ENCODE measurements around the gene PRR5L.

DNA sequence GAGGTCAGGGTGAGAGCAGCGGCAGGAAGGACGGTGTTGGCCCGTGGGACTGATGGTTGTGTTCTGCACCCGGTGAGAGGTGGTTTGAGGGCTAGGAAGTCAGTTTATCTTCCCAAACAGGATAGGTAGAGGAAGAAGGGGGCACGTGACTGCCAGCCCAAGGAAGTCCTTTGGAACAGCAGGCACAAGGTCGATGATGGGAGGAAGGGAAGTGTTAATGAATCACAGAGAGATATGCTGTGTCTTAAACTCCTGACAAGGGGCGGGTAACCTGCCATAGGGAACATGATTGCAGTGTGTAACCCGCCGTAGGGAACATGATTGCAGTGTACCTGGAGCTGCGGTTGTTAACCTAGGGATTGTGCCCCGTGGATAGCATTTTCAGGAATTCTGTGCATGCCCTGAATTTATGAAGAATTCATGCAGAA lies 49.0 kb downstream of the PRR5L start:
- TF ChIP-seq CTCF (IDR thresholded peaks at IDR 0.05; ENCODE audit: poor library complexity) (no peak), EZH2 (IDR thresholded peaks at IDR 0.05; ENCODE audit: borderline replicate concordance) (no peak)
